WTC11 (cell line): ENCODE measurements around the gene REC8.

ENCODE experiments used
- ATF2 ChIP-seq: sonication (generic); formaldehyde crosslinking; IDR thresholded peaks from 2 replicates; pipeline ENCODE4 v1.8.1; 2022; ENCODE audit warnings: low read depth, missing genetic modification reagents, borderline replicate concordance
- CREB1 ChIP-seq: sonication (generic); formaldehyde crosslinking; IDR thresholded peaks from 2 replicates; pipeline ENCODE4 v1.8.0; 2023; ENCODE audit warnings: mild to moderate bottlenecking, missing genetic modification reagents
- CTCF ChIP-seq: fragments of 200-600 bp; IDR thresholded peaks from 2 replicates; pipeline ENCODE4 v1.8.0; 2022; ENCODE audit warnings: antibody characterized with exemption
- E2F5 ChIP-seq: sonication (generic); formaldehyde crosslinking; IDR thresholded peaks from 2 replicates; pipeline ENCODE4 v1.8.1; 2022; ENCODE audit warnings: mild to moderate bottlenecking, moderate library complexity, missing genetic modification reagents
- ETV6 ChIP-seq: sonication (generic); formaldehyde crosslinking; IDR thresholded peaks from 2 replicates; pipeline ENCODE4 v1.8.1; 2022; ENCODE audit warnings: mild to moderate bottlenecking, missing genetic modification reagents
- GABPB1 ChIP-seq: sonication (generic); formaldehyde crosslinking; IDR thresholded peaks from 2 replicates; pipeline ENCODE4 v1.8.1; 2023; ENCODE audit warnings: mild to moderate bottlenecking, missing genetic modification reagents
- MAX ChIP-seq: sonication (generic); formaldehyde crosslinking; IDR thresholded peaks from 2 replicates; pipeline ENCODE4 v1.8.0; 2022; ENCODE audit warnings: mild to moderate bottlenecking, missing genetic modification reagents
- MLX ChIP-seq: sonication (generic); formaldehyde crosslinking; IDR thresholded peaks from 2 replicates; pipeline ENCODE4 v1.8.1; 2023; ENCODE audit warnings: mild to moderate bottlenecking, missing genetic modification reagents, moderate library complexity
- RELA ChIP-seq: sonication (generic); formaldehyde crosslinking; IDR thresholded peaks from 2 replicates; pipeline ENCODE4 v1.8.1; 2022; ENCODE audit warnings: missing genetic modification reagents, mild to moderate bottlenecking, borderline replicate concordance
- USF1 ChIP-seq: sonication (generic); formaldehyde crosslinking; IDR thresholded peaks from 2 replicates; pipeline ENCODE4 v1.8.0; 2022; ENCODE audit warnings: mild to moderate bottlenecking, missing genetic modification reagents
- USF2 ChIP-seq: sonication (generic); formaldehyde crosslinking; IDR thresholded peaks from 2 replicates; pipeline ENCODE4 v1.8.1; 2023; ENCODE audit warnings: mild to moderate bottlenecking, missing genetic modification reagents, moderate library complexity
- ZBTB21 ChIP-seq: sonication (generic); formaldehyde crosslinking; IDR thresholded peaks from 2 replicates; pipeline ENCODE4 v1.8.1; 2023; ENCODE audit warnings: mild to moderate bottlenecking, missing genetic modification reagents, borderline replicate concordance
- ZNF671 ChIP-seq: fragments of 250-450 bp; sonication (Bioruptor Pico); IDR thresholded peaks from 2 replicates; pipeline ENCODE4 v1.8.0; 2021; ENCODE audit warnings: mild to moderate bottlenecking

- TF ChIP-seq CREB1 (CRISPR knock-in tag): no peak
- TF ChIP-seq USF2: no peak
- no peak for TF ChIP-seq CTCF
- TF ChIP-seq GABPB1 (CRISPR knock-in tag): no peak
- no peak for TF ChIP-seq MAX (CRISPR knock-in tag)
- TF ChIP-seq USF1 (CRISPR knock-in tag): no peak
- no peak for TF ChIP-seq MLX (CRISPR knock-in tag)
- TF ChIP-seq ATF2 (CRISPR knock-in tag): no peak
- no peak for TF ChIP-seq RELA
- no peak for TF ChIP-seq ETV6 (CRISPR knock-in tag)
- no peak for TF ChIP-seq ZNF671 (CRISPR knock-in tag)
- no peak for TF ChIP-seq E2F5
- no peak for TF ChIP-seq ZBTB21 (CRISPR knock-in tag)
Observed at GRCh38 chr14:24176599-24176998, 4.7 kb downstream of the REC8 start.
